Activated T-helper 1 cell treated with anti-CD3 and anti-CD28 coated beads, Interleukin-2, amount 50 U/mL, for 16 hours (primary cell): ENCODE measurements around the gene SEMA5B.

Experiments
- DNase-seq, 2 donors: peaks; one replicate each; pipeline ENCODE4 v3.0.0-alpha.2; 2020; ENCODE audit warnings: low read depth in 1 of 2, low spot score in 1 of 2

SEMA5B gene

GRCh38 chr3:122893754-122894668, 133.6 kb downstream of the SEMA5B start:
- DNase-seq: no peak

- DNase-seq: no peak
Observed at GRCh38 chr3:122893282-122893681, 134.3 kb downstream of the SEMA5B start.

GRCh38 chr3:122892118-122892960, 135.2 kb downstream of the SEMA5B start:
- DNase-seq: no peak

GRCh38 chr3:122890720-122891220, 136.8 kb downstream of the SEMA5B start:
- DNase-seq: no peak

GRCh38 chr3:122890077-122890719, 137.4 kb downstream of the SEMA5B start:
- DNase-seq: no peak

- no peak for DNase-seq
Observed at GRCh38 chr3:122886946-122887345, 140.6 kb downstream of the SEMA5B start.

GRCh38 chr3:122886251-122886650, 141.3 kb downstream of the SEMA5B start:
- no peak for DNase-seq

- DNase-seq: no peak
Observed at GRCh38 chr3:122882361-122882947, 145.1 kb downstream of the SEMA5B start.

GRCh38 chr3:122880624-122881023, 146.9 kb downstream of the SEMA5B start:
- DNase-seq: no peak

GRCh38 chr3:122880173-122880572, 147.4 kb downstream of the SEMA5B start:
- no peak for DNase-seq

GRCh38 chr3:122875547-122876127, 151.9 kb downstream of the SEMA5B start:
- no peak for DNase-seq

- no peak for DNase-seq
Observed at GRCh38 chr3:122873741-122874515, 153.6 kb downstream of the SEMA5B start.

- no peak for DNase-seq
Observed at GRCh38 chr3:122868322-122868721, 159.2 kb downstream of the SEMA5B start.

GRCh38 chr3:122864498-122864897, 163.1 kb downstream of the SEMA5B start:
- DNase-seq: no peak

GRCh38 chr3:122862381-122862780, 165.2 kb downstream of the SEMA5B start:
- no peak for DNase-seq
